Renal cortex interstitium (tissue), 11 donors: Measurements from ENCODE around the gene INTS4. TPM values are rescaled to one million over a fixed set of nuclear protein-coding genes. Genes with fewer than 3 reads are reported as not detected.
"Not testable (repeated sequence)": the region's sequence is repeated elsewhere in the genome, so short reads cannot be mapped to it uniquely, and the experiment has no call there.

Experiments
- DNase-seq, 11 donors: peaks; one replicate each; pipeline ENCODE4 v3.0.0-alpha.2; 2013; ENCODE audit warnings: low read depth in 9 of 11, low spot score in 4 of 11; ENCODE audit errors: extremely low read depth in 1 of 11
- polyA plus RNA-seq, 3 donors: library from polyadenylated mRNA; unstranded; fragments of 120-200 nt; gene quantifications; one replicate each; pipeline ENCODE4 v1.2.1, GENCODE V29; 2013; ENCODE audit not compliant: insufficient read length in 3 of 3

Gene INTS4
- polyA plus RNA-seq, 3 donors, result 38.6 to 52.7 (median 43.0) TPM

GRCh38 chr11:77891703-77892102, 102.8 kb downstream of the INTS4 start:
- not testable (repeated sequence) for DNase-seq

GRCh38 chr11:77891256-77891655, 103.2 kb downstream of the INTS4 start:
- DNase-seq, result not testable (repeated sequence)

- not testable (repeated sequence) for DNase-seq
Observed at GRCh38 chr11:77890619-77891056, 103.8 kb downstream of the INTS4 start.

GRCh38 chr11:77890100-77890614, 104.3 kb downstream of the INTS4 start:
- DNase-seq, result not testable (repeated sequence)

GRCh38 chr11:77889045-77889444, 105.4 kb downstream of the INTS4 start:
- not testable (repeated sequence) for DNase-seq

GRCh38 chr11:77886401-77886800, 108.1 kb downstream of the INTS4 start:
- no peak for DNase-seq

- DNase-seq, result no peak
Observed at GRCh38 chr11:77884829-77885190, 109.7 kb downstream of the INTS4 start.

GRCh38 chr11:77884186-77884828, 110.2 kb downstream of the INTS4 start:
- no peak for DNase-seq

GRCh38 chr11:77883775-77884174, 110.7 kb downstream of the INTS4 start:
- DNase-seq, result no peak

- no peak for DNase-seq
Observed at GRCh38 chr11:77882396-77882795, 112.1 kb downstream of the INTS4 start.

GRCh38 chr11:77879218-77879617, 115.2 kb downstream of the INTS4 start:
- no peak for DNase-seq

- not testable (repeated sequence) for DNase-seq
Observed at GRCh38 chr11:77878247-77878646, 116.2 kb downstream of the INTS4 start.

- no peak for DNase-seq
Observed at GRCh38 chr11:77876045-77876444, 118.4 kb downstream of the INTS4 start.

GRCh38 chr11:77874206-77874605, 120.3 kb downstream of the INTS4 start:
- no peak for DNase-seq

- no peak for DNase-seq
Observed at GRCh38 chr11:77873345-77873744, 121.1 kb downstream of the INTS4 start.

- DNase-seq, result no peak
Observed at GRCh38 chr11:77871855-77872254, 122.6 kb downstream of the INTS4 start.

- no peak for DNase-seq
Observed at GRCh38 chr11:77868744-77869143, 125.7 kb downstream of the INTS4 start.

- DNase-seq, result no peak
Observed at GRCh38 chr11:77866336-77866735, 128.1 kb downstream of the INTS4 start.

- DNase-seq, result no peak
Observed at GRCh38 chr11:77865805-77866204, 128.7 kb downstream of the INTS4 start.

- DNase-seq, result not testable (repeated sequence)
Observed at GRCh38 chr11:77861444-77861843, 133.0 kb downstream of the INTS4 start.

GRCh38 chr11:77857906-77858457, 136.5 kb downstream of the INTS4 start:
- DNase-seq, result not testable (repeated sequence)
